SK-N-MC (cell line): Measurements from ENCODE around the gene DIP2C.

Source experiments
- EZH2 ChIP-seq: fragments of 200-600 bp; sonication (generic); IDR thresholded peaks from one replicate; pipeline ENCODE4 v1.6.1; 2017; ENCODE audit warnings: antibody characterized with exemption
- POLR2AphosphoS5 ChIP-seq: IDR thresholded peaks from 2 replicates; pipeline ENCODE4 v1.6.1; 2012; ENCODE audit warnings: mild to moderate bottlenecking, low read depth, low read length, borderline replicate concordance

- TF ChIP-seq EZH2 = no peak
- no peak for TF ChIP-seq POLR2AphosphoS5
Measured at GRCh38 chr10:553233-553632, 136.2 kb downstream of the DIP2C start.
